SU-DHL-6 (cell line): ENCODE measurements around the gene MRPL21.
"Not testable (repeated sequence)": the region's sequence is repeated elsewhere in the genome, so short reads cannot be mapped to it uniquely, and the experiment has no call there.

ENCODE experiments used
- H2AFZ ChIP-seq: fragments of 200-600 bp; sonication (generic); 2 replicates; pipeline ENCODE4 v1.6.1; 2014; ENCODE audit warnings: low read depth, mild to moderate bottlenecking, moderate library complexity, mixed read lengths, antibody characterized with exemption, low read length; ENCODE audit not compliant: severe bottlenecking
- H3F3A ChIP-seq: fragments of 200-600 bp; shearing (Covaris generic); 2 replicates; pipeline ENCODE4 v1.6.0; 2016; ENCODE audit warnings: antibody characterized with exemption, mild to moderate bottlenecking; ENCODE audit not compliant: insufficient read depth
- H3K27ac ChIP-seq: fragments of 200-600 bp; sonication (generic); 2 replicates; pipeline ENCODE4 v1.5.1; 2016; ENCODE audit warnings: low read depth, mild to moderate bottlenecking, low read length, moderate library complexity, mixed read lengths
- H3K27me3 ChIP-seq: fragments of 200-600 bp; sonication (generic), shearing (Covaris generic); 2 replicates; pipeline ENCODE4 v1.6.0; 2014; ENCODE audit warnings: mild to moderate bottlenecking, low read length
- H3K36me3 ChIP-seq: fragments of 200-600 bp; sonication (generic); 2 replicates; pipeline ENCODE4 v1.6.1; 2014; ENCODE audit warnings: mild to moderate bottlenecking, low read length, mixed read lengths
- H3K4me2 ChIP-seq: fragments of 300-600, 200-600 bp; shearing (Covaris generic), sonication (generic); 2 replicates; pipeline ENCODE4 v1.6.0; 2014; ENCODE audit warnings: low read length, low read depth, mild to moderate bottlenecking; ENCODE audit not compliant: poor library complexity, severe bottlenecking
- H3K4me3 ChIP-seq: fragments of 200-600 bp; sonication (generic); 2 replicates; pipeline ENCODE4 v1.5.1; 2014; ENCODE audit warnings: antibody characterized with exemption, low read length, mild to moderate bottlenecking, mixed read lengths; ENCODE audit not compliant: insufficient read depth, poor library complexity, severe bottlenecking
- H3K79me2 ChIP-seq: fragments of 200-600 bp; sonication (generic); 2 replicates; pipeline ENCODE4 v1.6.1; 2014; ENCODE audit warnings: mild to moderate bottlenecking, low read length, moderate library complexity; ENCODE audit not compliant: insufficient read depth
- H3K9ac ChIP-seq: fragments of 200-600 bp; sonication (generic); 2 replicates; pipeline ENCODE4 v1.7.0; 2014; ENCODE audit warnings: mild to moderate bottlenecking, low read length
- H3K9me2 ChIP-seq: fragments of 200-600 bp; sonication (generic); replicated peaks from 2 replicates; pipeline ENCODE4 v1.6.1; 2014; ENCODE audit warnings: low read length; ENCODE audit not compliant: insufficient read depth
- H3K9me3 ChIP-seq: fragments of 200-600 bp; sonication (generic); 2 replicates; pipeline ENCODE4 v1.6.1; 2014; ENCODE audit warnings: low read length, mixed read lengths; ENCODE audit not compliant: insufficient read depth
- H4K20me1 ChIP-seq: fragments of 200-600 bp; sonication (generic); 2 replicates; pipeline ENCODE4 v1.6.1; 2014; ENCODE audit warnings: low read depth, mild to moderate bottlenecking, antibody characterized with exemption, low read length, moderate library complexity, mixed read lengths
- CTCF ChIP-seq: fragments of 200-600 bp; sonication (generic); IDR thresholded peaks from one replicate; pipeline ENCODE4 v1.5.1; 2017; ENCODE audit warnings: antibody characterized with exemption, mild to moderate bottlenecking, low read length, moderate library complexity; ENCODE audit not compliant: insufficient read depth, poor library complexity, severe bottlenecking
- EZH2phosphoT487 ChIP-seq: fragments of 200-600 bp; sonication (generic), shearing (Covaris generic); conservative IDR thresholded peaks from 2 replicates; pipeline ENCODE4 v1.6.1; 2018; ENCODE audit warnings: mild to moderate bottlenecking, antibody characterized with exemption, low read length, moderate library complexity, mixed read lengths

The MRPL21 gene

GRCh38 chr11:68862421-68862820 is 41.2 kb downstream of the MRPL21 start:
- TF ChIP-seq EZH2phosphoT487 (no peak), CTCF (no peak)
- H3K27ac ChIP-seq, result no peak overlapping the region
- no peak overlapping the region for H3K4me2 ChIP-seq
- H3K79me2 ChIP-seq, result no peaks in the 10 kb centered on the region
- H3K9me3 ChIP-seq, result peaks cover 4% of the 10 kb centered on the region; the same call in 1 of the 2 replicates
- no peaks in the 10 kb centered on the region for H3K27me3 ChIP-seq
- no peak overlapping the region for H3K4me3 ChIP-seq
- no peaks in the 10 kb centered on the region for H3F3A ChIP-seq
- no peak overlapping the region for H3K9ac ChIP-seq
- H3K9me2 ChIP-seq, result no peaks in the 10 kb centered on the region
- no peak overlapping the region for H2AFZ ChIP-seq
- H4K20me1 ChIP-seq, result no peaks in the 10 kb centered on the region
- H3K36me3 ChIP-seq, result no peaks in the 10 kb centered on the region

GRCh38 chr11:68859123-68859522 is 44.5 kb downstream of the MRPL21 start:
- no peaks in the 10 kb centered on the region for H4K20me1 ChIP-seq
- H2AFZ ChIP-seq, result no peak overlapping the region
- no peak overlapping the region for H3K27ac ChIP-seq
- no peak overlapping the region for H3K4me2 ChIP-seq
- H3K27me3 ChIP-seq, result no peaks in the 10 kb centered on the region
- H3K9me3 ChIP-seq, result peaks cover 3% of the 10 kb centered on the region; the same call in 1 of the 2 replicates
- H3K9me2 ChIP-seq, result no peaks in the 10 kb centered on the region
- TF ChIP-seq EZH2phosphoT487 (no peak), CTCF (no peak)
- no peaks in the 10 kb centered on the region for H3F3A ChIP-seq
- H3K9ac ChIP-seq, result no peak overlapping the region
- H3K79me2 ChIP-seq, result no peaks in the 10 kb centered on the region
- H3K36me3 ChIP-seq, result no peaks in the 10 kb centered on the region
- H3K4me3 ChIP-seq, result no peak overlapping the region

- Histone ChIP-seq H3K27ac (no peak overlapping the region), H3K4me2 (no peak overlapping the region), H3F3A (no peaks in the 10 kb centered on the region), H4K20me1 (no peaks in the 10 kb centered on the region), H3K9ac (no peak overlapping the region), H3K9me3 (no peaks in the 10 kb centered on the region), H3K9me2 (no peaks in the 10 kb centered on the region), H3K4me3 (no peak overlapping the region), H3K27me3 (no peaks in the 10 kb centered on the region), H2AFZ (no peak overlapping the region), H3K36me3 (no peaks in the 10 kb centered on the region), H3K79me2 (no peaks in the 10 kb centered on the region)
- no peak for TF ChIP-seq EZH2phosphoT487
- TF ChIP-seq CTCF, result no peak
Observed at GRCh38 chr11:68857037-68857586, 46.5 kb downstream of the MRPL21 start.

GRCh38 chr11:68856425-68857030 is 47.1 kb downstream of the MRPL21 start:
- not testable (repeated sequence) for H3K4me2 ChIP-seq, H3K27me3 ChIP-seq, H3K27ac ChIP-seq, H4K20me1 ChIP-seq, H2AFZ ChIP-seq, H3F3A ChIP-seq, H3K36me3 ChIP-seq, H3K9me3 ChIP-seq, H3K79me2 ChIP-seq, H3K9me2 ChIP-seq, H3K4me3 ChIP-seq, H3K9ac ChIP-seq
